Natural killer cell (primary cell): ENCODE measurements around the gene MVK. TPM values are rescaled to one million over a fixed set of nuclear protein-coding genes. Genes with fewer than 3 reads are reported as not detected.
"Not testable (repeated sequence)": the region's sequence is repeated elsewhere in the genome, so short reads cannot be mapped to it uniquely, and the experiment has no call there.

ENCODE experiments used
- ATAC-seq, 3 donors: fragments of 150-1000 bp in 2 of 3; fragments of 200-7000 bp in 1 of 3; cut with Tn5 transposase; 1 replicate in 1 of 3; 2 replicates in 2 of 3; pipeline ENCODE4 v1.10.0; 2021; ENCODE audit warnings: mild to moderate bottlenecking in 2 of 3, moderate library complexity in 2 of 3
- DNase-seq, 2 donors: peaks; one replicate each; pipeline versions ENCODE4 v3.0.0 to v3.0.0-alpha.2; 2013 to 2021; ENCODE audit warnings: mixed read lengths in 1 of 2
- H3K27ac ChIP-seq: one replicate; pipeline ENCODE4 v1.5.1; 2013; ENCODE audit warnings: mild to moderate bottlenecking, low read length
- H3K27me3 ChIP-seq: one replicate; pipeline ENCODE4 v1.6.1; 2013; ENCODE audit warnings: low read length; ENCODE audit not compliant: control insufficient read depth, insufficient read depth
- H3K36me3 ChIP-seq: one replicate; pipeline ENCODE4 v1.6.1; 2013; ENCODE audit warnings: low read length; ENCODE audit not compliant: control insufficient read depth, insufficient read depth
- H3K4me1 ChIP-seq: one replicate; pipeline ENCODE4 v1.6.1; 2013; ENCODE audit warnings: low read length; ENCODE audit not compliant: control insufficient read depth, insufficient read depth
- H3K4me3 ChIP-seq: one replicate; pipeline ENCODE4 v1.5.1; 2013; ENCODE audit warnings: low read length
- H3K9me3 ChIP-seq: one replicate; pipeline ENCODE4 v1.6.1; 2013; ENCODE audit warnings: low read length; ENCODE audit not compliant: control insufficient read depth, insufficient read depth
- H3K27ac Mint-ChIP-seq, 2 donors: one replicate each; pipeline ENCODE4 v1.8.0; 2022; ENCODE audit warnings: mild to moderate bottlenecking in 2 of 2, mixed read lengths in 2 of 2, moderate library complexity in 1 of 2
- H3K27me3 Mint-ChIP-seq, 2 donors: one replicate each; pipeline ENCODE4 v1.8.0; 2022; ENCODE audit warnings: low read depth in 2 of 2, mixed read lengths in 2 of 2
- H3K36me3 Mint-ChIP-seq: one replicate; pipeline ENCODE4 v1.8.0; 2022; ENCODE audit warnings: mixed read lengths
- H3K4me1 Mint-ChIP-seq, 2 donors: one replicate each; pipeline ENCODE4 v1.8.0; 2022; ENCODE audit warnings: mixed read lengths in 2 of 2
- H3K4me3 Mint-ChIP-seq: one replicate; pipeline ENCODE4 v1.8.0; 2022; ENCODE audit warnings: mild to moderate bottlenecking, moderate library complexity, mixed read lengths
- H3K9me3 Mint-ChIP-seq, 2 donors: one replicate each; pipeline ENCODE4 v1.8.0; 2022; ENCODE audit warnings: mixed read lengths in 2 of 2
- CTCF ChIP-seq: fragments of 200-600 bp; IDR thresholded peaks from one replicate; pipeline ENCODE4 v1.8.0; 2022; ENCODE audit warnings: antibody characterized with exemption
- WGBS: methylation state at CpG from one replicate; pipeline ENCODE4 v1.1.7; 2013; ENCODE audit warnings: missing lambda C conversion rate; ENCODE audit not compliant: insufficient coverage; 5-methylcytosine and 5-hydroxymethylcytosine counted together
- intact Hi-C: fragments of 100-400 bp; cut with micrococcal nuclease; formaldehyde crosslinking; loops from one replicate; pipeline ENCODE4 v1.14.2; 2022
- total RNA-seq, 4 donors: library from RNA; stranded (reverse); fragments of 120-200 nt in 1 of 4; gene quantifications; one replicate each; pipeline versions ENCODE4 v1.2.3 to v1.2.4, GENCODE V29; 2013 to 2022

MVK gene
- total RNA-seq, 3 donors from 2014 or later (not counting 1 experiment from before 2014, with no cell fraction given) = 9.4 to 16.6 (median 16.2) TPM

DNA sequence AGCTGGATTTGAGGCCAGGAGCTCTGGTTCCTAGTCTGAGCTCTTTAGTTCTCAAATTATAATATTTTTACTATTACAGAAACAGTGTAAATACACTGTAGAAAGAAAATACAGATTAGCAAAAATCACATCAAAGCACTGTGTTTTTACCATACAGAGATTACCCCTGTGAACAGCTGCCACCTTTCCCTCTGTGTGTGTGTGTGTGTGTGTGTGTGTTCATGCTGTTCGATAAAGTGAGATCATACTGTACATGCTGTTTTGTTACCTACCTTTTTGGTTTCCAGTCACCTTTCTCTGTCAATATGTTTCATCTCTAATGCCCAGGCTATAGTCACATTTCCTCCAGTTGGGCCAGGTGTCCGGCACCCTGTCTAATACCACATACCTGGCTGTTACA is 26.9 kb downstream of the MVK start:
- Histone ChIP-seq H3K27ac (no peak overlapping the region), H3K36me3 (no peaks in the 10 kb centered on the region), H3K27me3 (no peaks in the 10 kb centered on the region), H3K4me1 (peaks cover 19% of the 10 kb centered on the region), H3K9me3 (no peaks in the 10 kb centered on the region), H3K4me3 (no peak overlapping the region)
- Mint-ChIP-seq H3K4me3 (no peak overlapping the region), H3K27me3 (no peaks in the 10 kb centered on the region), H3K36me3 (no peaks in the 10 kb centered on the region), H3K27ac (no peak overlapping the region), H3K4me1 (peaks cover 8 to 14% of the 10 kb centered on the region in 2 donors), H3K9me3 (no peaks in the 10 kb centered on the region)
- no peak for DNase-seq
- TF ChIP-seq CTCF = no peak
- intact Hi-C loops = no loop called here
- ATAC-seq = no peak
- WGBS = 90% methylated on average over 2 of the region's 2 CpGs

GRCh38 chr12:109600995-109601394 is 27.4 kb downstream of the MVK start:
- no peaks in the 10 kb centered on the region for H3K36me3 Mint-ChIP-seq

DNA sequence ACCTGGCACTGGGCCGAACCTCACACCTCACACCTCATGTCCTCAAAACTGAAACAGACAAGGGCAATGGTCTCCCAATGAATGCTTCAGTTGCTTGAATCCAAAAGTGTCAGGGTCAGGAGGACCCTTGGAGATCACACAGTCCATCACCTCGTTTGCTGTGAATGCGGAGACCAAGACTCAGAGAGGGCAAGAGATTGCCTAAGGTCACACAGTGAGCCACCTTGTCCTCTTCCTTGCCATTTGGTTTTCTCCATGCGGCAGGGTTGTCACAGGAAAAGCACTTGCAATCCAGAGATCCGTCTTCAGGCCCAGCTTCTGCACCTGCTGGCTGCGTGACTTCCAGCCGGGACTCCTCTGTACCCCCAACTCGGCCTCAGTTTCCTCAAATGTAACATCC is 28.0 kb downstream of the MVK start:
- H3K9me3 Mint-ChIP-seq = no peaks in the 10 kb centered on the region
- intact Hi-C loops = no loop called here

More at GRCh38 chr12:109600995-109601394, 27.4 kb downstream of the MVK start:
- Mint-ChIP-seq H3K4me1 (peaks cover 8 to 9% of the 10 kb centered on the region in 2 donors), H3K27me3 (no peaks in the 10 kb centered on the region), H3K4me3 (no peak overlapping the region), H3K27ac (no peak overlapping the region), H3K9me3 (no peaks in the 10 kb centered on the region)
- H3K4me3 ChIP-seq = no peak overlapping the region
- no peaks in the 10 kb centered on the region for H3K27me3 ChIP-seq
- 93% methylated on average over 8 of the region's 8 CpGs for WGBS
- intact Hi-C loops = no loop called here
- no peaks in the 10 kb centered on the region for H3K9me3 ChIP-seq
- DNase-seq (no peak), ATAC-seq (no peak)
- H3K36me3 ChIP-seq = no peaks in the 10 kb centered on the region
- peaks cover 15% of the 10 kb centered on the region for H3K4me1 ChIP-seq
- no peak for TF ChIP-seq CTCF
- H3K27ac ChIP-seq = no peak overlapping the region

GRCh38 chr12:109602132-109602531 is 28.5 kb downstream of the MVK start:
- H3K27me3 ChIP-seq, H3K36me3 Mint-ChIP-seq, H3K27ac Mint-ChIP-seq, H3K27ac ChIP-seq, H3K4me1 Mint-ChIP-seq, H3K27me3 Mint-ChIP-seq, H3K4me3 Mint-ChIP-seq, DNase-seq, H3K4me3 ChIP-seq, ATAC-seq, intact Hi-C loops, H3K36me3 ChIP-seq, H3K9me3 Mint-ChIP-seq, H3K9me3 ChIP-seq: not testable (repeated sequence)
- 85% methylated on average over 4 of the region's 5 CpGs for WGBS
- peaks cover 15% of the 10 kb centered on the region for H3K4me1 ChIP-seq

More for the DNA sequence above, 28.0 kb downstream of the MVK start:
- no peak overlapping the region for H3K4me3 Mint-ChIP-seq
- H3K9me3 ChIP-seq = no peaks in the 10 kb centered on the region
- no peak for ATAC-seq
- no peaks in the 10 kb centered on the region for H3K36me3 Mint-ChIP-seq
- H3K36me3 ChIP-seq = no peaks in the 10 kb centered on the region
- WGBS = 92% methylated on average over 8 of the region's 8 CpGs
- H3K27me3 Mint-ChIP-seq = no peaks in the 10 kb centered on the region
- H3K4me1 ChIP-seq = peaks cover 15% of the 10 kb centered on the region
- no peak overlapping the region for H3K27ac Mint-ChIP-seq
- no peak for TF ChIP-seq CTCF
- peaks cover 8 to 9% of the 10 kb centered on the region in 2 donors for H3K4me1 Mint-ChIP-seq
- H3K27ac ChIP-seq = no peak overlapping the region
- no peak overlapping the region for H3K4me3 ChIP-seq
- no peak for DNase-seq
- no peaks in the 10 kb centered on the region for H3K27me3 ChIP-seq
